H1 (cell line): ENCODE measurements around the gene HFE. TPM values are rescaled to one million over a fixed set of nuclear protein-coding genes. Genes with fewer than 3 reads are reported as not detected.

ENCODE experiments used
- BACH1 ChIP-seq: IDR thresholded peaks from 2 replicates; pipeline ENCODE4 v1.6.1; 2012; ENCODE audit warnings: low read length, improper control_type of control experiment
- EGR1 ChIP-seq: IDR thresholded peaks from 2 replicates; pipeline ENCODE4 v1.6.1; 2011; ENCODE audit warnings: low read depth, low read length, borderline replicate concordance
- HDAC2 ChIP-seq, 2 experiments: fragments of 300-600 bp in 1 of 2; sonication (generic) in 1 of 2; IDR thresholded peaks; 2 replicates each; pipeline ENCODE4 v1.6.1; 2011 to 2012; ENCODE audit warnings: low read depth in 2 of 2, low read length in 2 of 2, mild to moderate bottlenecking in 2 of 2, moderate library complexity in 2 of 2, borderline replicate concordance in 1 of 2, inconsistent platforms in 1 of 2
- JUND ChIP-seq: IDR thresholded peaks from 2 replicates; pipeline ENCODE4 v1.6.1; 2011; ENCODE audit warnings: mild to moderate bottlenecking, improper control_type of control experiment, low read length
- NRF1 ChIP-seq: IDR thresholded peaks from 2 replicates; pipeline ENCODE4 v1.6.1; 2011; ENCODE audit warnings: mild to moderate bottlenecking, low read depth, low read length, improper control_type of control experiment
- PHF8 ChIP-seq: fragments of 200-600 bp; sonication (generic); conservative IDR thresholded peaks from 2 replicates; pipeline ENCODE4 v1.7.1; 2012; ENCODE audit warnings: low read depth, mild to moderate bottlenecking, inconsistent platforms, low read length, moderate library complexity
- RAD21 ChIP-seq, 2 experiments: IDR thresholded peaks in 1 of 2; conservative IDR thresholded peaks in 1 of 2; 2 replicates each; pipeline ENCODE4 v1.6.1; 2011; ENCODE audit warnings: low read depth in 2 of 2, low read length in 2 of 2, improper control_type of control experiment in 1 of 2, inconsistent platforms in 1 of 2, mild to moderate bottlenecking in 1 of 2, moderate library complexity in 1 of 2
- SAP30 ChIP-seq: fragments of 300-600 bp; sonication (generic); IDR thresholded peaks from 2 replicates; pipeline ENCODE4 v1.7.1; 2012; ENCODE audit warnings: low read length, moderate library complexity, mild to moderate bottlenecking, inconsistent platforms; ENCODE audit not compliant: insufficient read depth, insufficient replicate concordance
- SP2 ChIP-seq: IDR thresholded peaks from 2 replicates; pipeline ENCODE4 v1.6.1; 2012; ENCODE audit warnings: mild to moderate bottlenecking, low read length, inconsistent platforms
- SRF ChIP-seq: IDR thresholded peaks from 2 replicates; pipeline ENCODE4 v1.6.1; 2011; ENCODE audit warnings: mild to moderate bottlenecking, low read depth, low read length, moderate library complexity
- SUZ12 ChIP-seq: fragments of 200-600 bp; sonication (generic); IDR thresholded peaks from 2 replicates; pipeline ENCODE4 v1.6.1; 2012; ENCODE audit warnings: mild to moderate bottlenecking, inconsistent platforms, low read length, moderate library complexity, mixed read lengths
- polyA plus RNA-seq, 7 experiments: library from polyadenylated mRNA; depleted of rRNA in 3 of 7; stranded (reverse) in 5 of 7; unstranded in 2 of 7; fragments of >200 nt in 5 of 7; fragments of 200-250 nt in 2 of 7; gene quantifications; 1 replicate in 5 of 7; 2 replicates in 1 of 7; 4 replicates in 1 of 7; pipeline versions ENCODE4 v1.2.1 to v1.2.3, GENCODE V29; 2011 to 2013; ENCODE audit warnings: missing spikeins in 2 of 7, mixed read lengths in 2 of 7
- total RNA-seq: library from RNA; stranded (reverse); fragmentation: NEBNext Ultra II Directional; extraction: Animal tissue kit (Norgen Biotek cat#: 25700); gene quantifications from 2 replicates; pipeline ENCODE4 v1.2.1, GENCODE V29; 2021
- TF ChIP-seq, protein P1 (sequence below): fragments of 300-600 bp; sonication (generic); IDR thresholded peaks from 2 replicates; pipeline ENCODE4 v1.7.1; 2012; ENCODE audit warnings: low read length, moderate library complexity, mild to moderate bottlenecking, inconsistent platforms; ENCODE audit not compliant: insufficient replicate concordance

HFE gene
- total and polyA plus RNA-seq, 2 of the 8 experiments (the other 6 are each of a cell fraction or from before 2014, with no cell fraction given), result 1.6 to 2.0 TPM

DNA sequence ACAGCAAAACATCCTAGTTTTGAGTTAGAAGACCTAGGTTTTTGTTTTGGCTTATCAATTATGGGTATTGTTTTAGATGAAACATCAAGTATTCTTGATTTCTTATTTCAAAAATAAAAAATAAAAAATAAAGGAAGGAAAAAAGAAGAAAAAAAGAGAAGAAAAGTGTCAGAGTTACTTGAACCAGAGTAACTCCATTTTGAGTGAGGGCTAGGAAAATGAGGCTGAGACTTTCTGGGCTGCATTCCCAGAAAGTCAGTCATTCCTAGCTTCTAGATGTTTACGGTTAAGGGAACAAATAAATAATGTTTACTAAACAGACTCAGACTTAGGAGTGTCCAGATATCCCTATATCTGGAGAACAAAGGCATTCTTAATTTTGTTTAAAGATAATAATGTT is 45.3 kb upstream of the HFE start (continued):
- TF ChIP-seq, protein P1, sequence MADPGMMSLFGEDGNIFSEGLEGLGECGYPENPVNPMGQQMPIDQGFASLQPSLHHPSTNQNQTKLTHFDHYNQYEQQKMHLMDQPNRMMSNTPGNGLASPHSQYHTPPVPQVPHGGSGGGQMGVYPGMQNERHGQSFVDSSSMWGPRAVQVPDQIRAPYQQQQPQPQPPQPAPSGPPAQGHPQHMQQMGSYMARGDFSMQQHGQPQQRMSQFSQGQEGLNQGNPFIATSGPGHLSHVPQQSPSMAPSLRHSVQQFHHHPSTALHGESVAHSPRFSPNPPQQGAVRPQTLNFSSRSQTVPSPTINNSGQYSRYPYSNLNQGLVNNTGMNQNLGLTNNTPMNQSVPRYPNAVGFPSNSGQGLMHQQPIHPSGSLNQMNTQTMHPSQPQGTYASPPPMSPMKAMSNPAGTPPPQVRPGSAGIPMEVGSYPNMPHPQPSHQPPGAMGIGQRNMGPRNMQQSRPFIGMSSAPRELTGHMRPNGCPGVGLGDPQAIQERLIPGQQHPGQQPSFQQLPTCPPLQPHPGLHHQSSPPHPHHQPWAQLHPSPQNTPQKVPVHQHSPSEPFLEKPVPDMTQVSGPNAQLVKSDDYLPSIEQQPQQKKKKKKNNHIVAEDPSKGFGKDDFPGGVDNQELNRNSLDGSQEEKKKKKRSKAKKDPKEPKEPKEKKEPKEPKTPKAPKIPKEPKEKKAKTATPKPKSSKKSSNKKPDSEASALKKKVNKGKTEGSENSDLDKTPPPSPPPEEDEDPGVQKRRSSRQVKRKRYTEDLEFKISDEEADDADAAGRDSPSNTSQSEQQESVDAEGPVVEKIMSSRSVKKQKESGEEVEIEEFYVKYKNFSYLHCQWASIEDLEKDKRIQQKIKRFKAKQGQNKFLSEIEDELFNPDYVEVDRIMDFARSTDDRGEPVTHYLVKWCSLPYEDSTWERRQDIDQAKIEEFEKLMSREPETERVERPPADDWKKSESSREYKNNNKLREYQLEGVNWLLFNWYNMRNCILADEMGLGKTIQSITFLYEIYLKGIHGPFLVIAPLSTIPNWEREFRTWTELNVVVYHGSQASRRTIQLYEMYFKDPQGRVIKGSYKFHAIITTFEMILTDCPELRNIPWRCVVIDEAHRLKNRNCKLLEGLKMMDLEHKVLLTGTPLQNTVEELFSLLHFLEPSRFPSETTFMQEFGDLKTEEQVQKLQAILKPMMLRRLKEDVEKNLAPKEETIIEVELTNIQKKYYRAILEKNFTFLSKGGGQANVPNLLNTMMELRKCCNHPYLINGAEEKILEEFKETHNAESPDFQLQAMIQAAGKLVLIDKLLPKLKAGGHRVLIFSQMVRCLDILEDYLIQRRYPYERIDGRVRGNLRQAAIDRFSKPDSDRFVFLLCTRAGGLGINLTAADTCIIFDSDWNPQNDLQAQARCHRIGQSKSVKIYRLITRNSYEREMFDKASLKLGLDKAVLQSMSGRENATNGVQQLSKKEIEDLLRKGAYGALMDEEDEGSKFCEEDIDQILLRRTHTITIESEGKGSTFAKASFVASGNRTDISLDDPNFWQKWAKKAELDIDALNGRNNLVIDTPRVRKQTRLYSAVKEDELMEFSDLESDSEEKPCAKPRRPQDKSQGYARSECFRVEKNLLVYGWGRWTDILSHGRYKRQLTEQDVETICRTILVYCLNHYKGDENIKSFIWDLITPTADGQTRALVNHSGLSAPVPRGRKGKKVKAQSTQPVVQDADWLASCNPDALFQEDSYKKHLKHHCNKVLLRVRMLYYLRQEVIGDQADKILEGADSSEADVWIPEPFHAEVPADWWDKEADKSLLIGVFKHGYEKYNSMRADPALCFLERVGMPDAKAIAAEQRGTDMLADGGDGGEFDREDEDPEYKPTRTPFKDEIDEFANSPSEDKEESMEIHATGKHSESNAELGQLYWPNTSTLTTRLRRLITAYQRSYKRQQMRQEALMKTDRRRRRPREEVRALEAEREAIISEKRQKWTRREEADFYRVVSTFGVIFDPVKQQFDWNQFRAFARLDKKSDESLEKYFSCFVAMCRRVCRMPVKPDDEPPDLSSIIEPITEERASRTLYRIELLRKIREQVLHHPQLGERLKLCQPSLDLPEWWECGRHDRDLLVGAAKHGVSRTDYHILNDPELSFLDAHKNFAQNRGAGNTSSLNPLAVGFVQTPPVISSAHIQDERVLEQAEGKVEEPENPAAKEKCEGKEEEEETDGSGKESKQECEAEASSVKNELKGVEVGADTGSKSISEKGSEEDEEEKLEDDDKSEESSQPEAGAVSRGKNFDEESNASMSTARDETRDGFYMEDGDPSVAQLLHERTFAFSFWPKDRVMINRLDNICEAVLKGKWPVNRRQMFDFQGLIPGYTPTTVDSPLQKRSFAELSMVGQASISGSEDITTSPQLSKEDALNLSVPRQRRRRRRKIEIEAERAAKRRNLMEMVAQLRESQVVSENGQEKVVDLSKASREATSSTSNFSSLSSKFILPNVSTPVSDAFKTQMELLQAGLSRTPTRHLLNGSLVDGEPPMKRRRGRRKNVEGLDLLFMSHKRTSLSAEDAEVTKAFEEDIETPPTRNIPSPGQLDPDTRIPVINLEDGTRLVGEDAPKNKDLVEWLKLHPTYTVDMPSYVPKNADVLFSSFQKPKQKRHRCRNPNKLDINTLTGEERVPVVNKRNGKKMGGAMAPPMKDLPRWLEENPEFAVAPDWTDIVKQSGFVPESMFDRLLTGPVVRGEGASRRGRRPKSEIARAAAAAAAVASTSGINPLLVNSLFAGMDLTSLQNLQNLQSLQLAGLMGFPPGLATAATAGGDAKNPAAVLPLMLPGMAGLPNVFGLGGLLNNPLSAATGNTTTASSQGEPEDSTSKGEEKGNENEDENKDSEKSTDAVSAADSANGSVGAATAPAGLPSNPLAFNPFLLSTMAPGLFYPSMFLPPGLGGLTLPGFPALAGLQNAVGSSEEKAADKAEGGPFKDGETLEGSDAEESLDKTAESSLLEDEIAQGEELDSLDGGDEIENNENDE, result no peak
- TF ChIP-seq SRF, result no peak
- TF ChIP-seq SP2, result no peak
- no peak for TF ChIP-seq RAD21 (IDR thresholded peaks at IDR 0.05 in 1 of 2, conservative IDR thresholded peaks at IDR 0.05 in 1 of 2; ENCODE audit: low read depth in 2 of 2, low read length in 2 of 2)
- no peak for TF ChIP-seq SUZ12
- no peak for TF ChIP-seq PHF8
- no peak for TF ChIP-seq BACH1
- no peak for TF ChIP-seq EGR1
- TF ChIP-seq SAP30, result no peak
- TF ChIP-seq NRF1, result no peak
- no peak for TF ChIP-seq JUND
- TF ChIP-seq HDAC2 (IDR thresholded peaks at IDR 0.05; ENCODE audit: borderline replicate concordance in 1 of 2, low read depth in 2 of 2, low read length in 2 of 2), result no peak
